Right atrium auricular region (tissue), 2 donors: ENCODE data around the gene PPP3CA. TPM values are rescaled to one million over a fixed set of nuclear protein-coding genes. Genes with fewer than 3 reads are reported as not detected.
"Not testable (repeated sequence)": the region's sequence is repeated elsewhere in the genome, so short reads cannot be mapped to it uniquely, and the experiment has no call there.

ENCODE experiments used
- DNase-seq: peaks from one replicate; pipeline ENCODE4 v3.0.0-alpha.2; 2019; ENCODE audit warnings: low spot score
- H3K27ac ChIP-seq, 2 donors: fragments of 200-600 bp; sonication (generic); 1 replicate in 1 of 2; 2 replicates in 1 of 2; pipeline ENCODE4 v1.5.1; 2016 to 2019
- H3K27me3 ChIP-seq, 2 donors: fragments of 200-600 bp; sonication (generic); one replicate each; pipeline versions ENCODE4 v1.5.1 to v1.6.0; 2017 to 2019
- H3K36me3 ChIP-seq: fragments of 200-600 bp; sonication (generic); one replicate; pipeline ENCODE4 v1.5.1; 2016
- H3K4me1 ChIP-seq, 2 donors: fragments of 200-600 bp; sonication (generic); one replicate each; pipeline versions ENCODE4 v1.5.1 to v1.6.0; 2017 to 2019
- H3K4me3 ChIP-seq, 2 donors: fragments of 200-600 bp; sonication (generic); 1 replicate in 1 of 2; 2 replicates in 1 of 2; pipeline ENCODE4 v1.5.1; 2017 to 2019; ENCODE audit warnings: mild to moderate bottlenecking in 1 of 2, moderate library complexity in 1 of 2
- H3K9me3 ChIP-seq, 2 donors: fragments of 200-600 bp; sonication (generic); one replicate each; pipeline ENCODE4 v1.5.1; 2019
- total RNA-seq, 2 donors: library from RNA; depleted of rRNA; stranded (reverse); fragments of >200 nt; gene quantifications; one replicate each; pipeline ENCODE4 v1.1.0, GENCODE V29; 2016
- TF ChIP-seq, protein P1 (sequence below), 2 donors: fragments of 200-600 bp; sonication (generic); IDR thresholded peaks; one replicate each; pipeline ENCODE4 v1.5.1; 2019; ENCODE audit warnings: antibody characterized with exemption in 2 of 2

The PPP3CA gene
- total RNA-seq, 2 donors from 2014 or later: 11.2 to 15.7 TPM

GRCh38 chr4:101141230-101141629 lies 206.1 kb downstream of the PPP3CA start:
- Histone ChIP-seq H3K27me3 (no peaks in the 10 kb centered on the region), H3K36me3 (no peaks in the 10 kb centered on the region)
- TF ChIP-seq, protein P1, sequence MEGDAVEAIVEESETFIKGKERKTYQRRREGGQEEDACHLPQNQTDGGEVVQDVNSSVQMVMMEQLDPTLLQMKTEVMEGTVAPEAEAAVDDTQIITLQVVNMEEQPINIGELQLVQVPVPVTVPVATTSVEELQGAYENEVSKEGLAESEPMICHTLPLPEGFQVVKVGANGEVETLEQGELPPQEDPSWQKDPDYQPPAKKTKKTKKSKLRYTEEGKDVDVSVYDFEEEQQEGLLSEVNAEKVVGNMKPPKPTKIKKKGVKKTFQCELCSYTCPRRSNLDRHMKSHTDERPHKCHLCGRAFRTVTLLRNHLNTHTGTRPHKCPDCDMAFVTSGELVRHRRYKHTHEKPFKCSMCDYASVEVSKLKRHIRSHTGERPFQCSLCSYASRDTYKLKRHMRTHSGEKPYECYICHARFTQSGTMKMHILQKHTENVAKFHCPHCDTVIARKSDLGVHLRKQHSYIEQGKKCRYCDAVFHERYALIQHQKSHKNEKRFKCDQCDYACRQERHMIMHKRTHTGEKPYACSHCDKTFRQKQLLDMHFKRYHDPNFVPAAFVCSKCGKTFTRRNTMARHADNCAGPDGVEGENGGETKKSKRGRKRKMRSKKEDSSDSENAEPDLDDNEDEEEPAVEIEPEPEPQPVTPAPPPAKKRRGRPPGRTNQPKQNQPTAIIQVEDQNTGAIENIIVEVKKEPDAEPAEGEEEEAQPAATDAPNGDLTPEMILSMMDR (IDR thresholded peaks at IDR 0.05): no peak

DNA sequence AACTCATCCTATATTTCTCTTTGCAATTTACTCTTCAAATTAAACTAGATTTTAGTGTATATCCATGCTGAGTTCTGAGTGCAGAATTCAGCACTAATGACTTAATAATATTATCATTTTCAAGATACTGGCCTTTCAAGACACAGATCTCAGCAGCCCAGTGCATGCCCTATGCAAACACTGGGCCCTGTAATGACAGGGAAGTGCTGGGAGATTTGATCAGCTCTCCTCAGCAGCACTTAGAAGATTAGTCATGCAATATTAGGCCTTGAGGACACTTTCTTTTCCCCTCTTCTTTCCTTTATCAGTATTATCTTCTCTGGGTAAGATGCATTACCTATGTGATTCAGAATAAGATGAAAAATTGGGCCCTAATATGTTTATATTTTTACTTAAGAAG lies 207.1 kb downstream of the PPP3CA start:
- DNase-seq: no peak
- Histone ChIP-seq H3K9me3 (no peaks in the 10 kb centered on the region), H3K27ac (no peak overlapping the region), H3K4me1 (no peaks in the 10 kb centered on the region), H3K36me3 (no peaks in the 10 kb centered on the region), H3K4me3 (no peak overlapping the region), H3K27me3 (no peaks in the 10 kb centered on the region)
- TF ChIP-seq, protein P1 (IDR thresholded peaks at IDR 0.05): no peak

More at GRCh38 chr4:101141230-101141629, 206.1 kb downstream of the PPP3CA start:
- Histone ChIP-seq H3K4me3 (no peak overlapping the region), H3K4me1 (no peaks in the 10 kb centered on the region), H3K27ac (no peak overlapping the region), H3K9me3 (no peaks in the 10 kb centered on the region)
- DNase-seq: no peak

GRCh38 chr4:101136373-101137370 lies 210.7 kb downstream of the PPP3CA start:
- TF ChIP-seq, protein P1 (IDR thresholded peaks at IDR 0.05): no peak
- no peak overlapping the region for H3K4me3 ChIP-seq

DNA sequence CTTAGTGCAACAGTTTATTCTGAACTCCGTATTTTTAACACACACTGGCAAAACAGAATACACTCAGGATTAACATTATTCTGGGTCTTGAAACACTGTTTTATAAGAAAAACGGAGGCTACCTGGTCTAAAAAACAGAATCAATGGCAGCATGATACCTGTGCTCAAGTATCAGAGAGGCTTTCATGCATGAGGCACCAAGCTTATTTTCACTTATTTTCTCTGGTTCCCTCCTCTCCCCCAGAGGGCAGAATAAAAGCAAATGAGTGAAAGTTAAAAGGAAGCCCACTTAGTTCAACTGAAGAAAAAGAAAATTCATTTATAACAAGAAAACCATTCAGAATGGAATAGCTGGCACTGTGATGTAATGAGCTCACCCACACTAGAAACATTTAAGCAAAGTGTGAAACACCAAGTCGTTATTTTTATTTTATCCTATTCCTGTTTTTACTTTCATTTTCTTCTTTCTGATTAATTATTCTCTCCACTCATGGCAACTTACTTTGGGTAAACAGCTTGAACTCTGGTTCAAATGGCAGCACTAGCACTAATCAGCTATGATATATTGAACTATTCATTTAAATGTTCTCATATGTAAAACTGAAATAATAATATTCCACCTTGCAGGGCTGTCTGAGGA lies 211.8 kb downstream of the PPP3CA start:
- no peak overlapping the region for H3K4me3 ChIP-seq
- H3K27ac ChIP-seq: no peak overlapping the region
- no peaks in the 10 kb centered on the region for H3K27me3 ChIP-seq
- peaks cover 0 to 10% of the 10 kb centered on the region in 2 donors for H3K9me3 ChIP-seq
- H3K4me1 ChIP-seq: no peaks in the 10 kb centered on the region
- DNase-seq: no peak
- TF ChIP-seq, protein P1 (IDR thresholded peaks at IDR 0.05): no peak
- no peaks in the 10 kb centered on the region for H3K36me3 ChIP-seq

More at GRCh38 chr4:101136373-101137370, 210.7 kb downstream of the PPP3CA start:
- no peaks in the 10 kb centered on the region for H3K4me1 ChIP-seq
- no peaks in the 10 kb centered on the region for H3K27me3 ChIP-seq
- peaks cover 0 to 10% of the 10 kb centered on the region in 2 donors for H3K9me3 ChIP-seq
- no peak overlapping the region for H3K27ac ChIP-seq
- DNase-seq: no peak
- no peaks in the 10 kb centered on the region for H3K36me3 ChIP-seq

DNA sequence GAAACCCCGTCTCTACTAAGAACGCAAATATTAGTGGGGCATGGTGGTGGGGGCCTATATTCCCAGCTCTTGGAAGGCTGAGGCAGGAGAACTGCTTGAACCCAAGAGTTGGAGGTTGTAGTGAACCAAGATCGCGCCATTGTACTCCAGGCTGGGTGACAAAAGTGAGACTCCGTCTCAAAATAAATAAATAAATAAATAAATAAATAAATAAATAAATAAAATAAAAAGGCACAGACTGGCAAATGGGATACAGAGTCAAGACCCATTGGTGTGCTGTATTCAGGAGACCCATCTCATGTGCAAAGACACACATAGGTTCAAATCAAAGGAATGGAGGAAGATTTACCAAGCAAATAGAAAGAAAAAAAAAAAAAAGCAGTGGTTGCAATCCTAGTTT lies 216.3 kb downstream of the PPP3CA start:
- H3K9me3 ChIP-seq, DNase-seq, H3K27me3 ChIP-seq, H3K4me1 ChIP-seq, H3K36me3 ChIP-seq, H3K4me3 ChIP-seq, H3K27ac ChIP-seq: not testable (repeated sequence)

GRCh38 chr4:101128898-101129297 lies 218.4 kb downstream of the PPP3CA start:
- not testable (repeated sequence) for H3K36me3 ChIP-seq, H3K27me3 ChIP-seq, H3K4me1 ChIP-seq, H3K27ac ChIP-seq, H3K4me3 ChIP-seq, DNase-seq, H3K9me3 ChIP-seq
